ENCODE data around the gene ZNF71. TPM values are rescaled to one million over a fixed set of nuclear protein-coding genes. Genes with fewer than 3 reads are reported as not detected.

ZNF71 gene
- 8.1 and 10.9 TPM in 2 replicates for total RNA-seq

DNA sequence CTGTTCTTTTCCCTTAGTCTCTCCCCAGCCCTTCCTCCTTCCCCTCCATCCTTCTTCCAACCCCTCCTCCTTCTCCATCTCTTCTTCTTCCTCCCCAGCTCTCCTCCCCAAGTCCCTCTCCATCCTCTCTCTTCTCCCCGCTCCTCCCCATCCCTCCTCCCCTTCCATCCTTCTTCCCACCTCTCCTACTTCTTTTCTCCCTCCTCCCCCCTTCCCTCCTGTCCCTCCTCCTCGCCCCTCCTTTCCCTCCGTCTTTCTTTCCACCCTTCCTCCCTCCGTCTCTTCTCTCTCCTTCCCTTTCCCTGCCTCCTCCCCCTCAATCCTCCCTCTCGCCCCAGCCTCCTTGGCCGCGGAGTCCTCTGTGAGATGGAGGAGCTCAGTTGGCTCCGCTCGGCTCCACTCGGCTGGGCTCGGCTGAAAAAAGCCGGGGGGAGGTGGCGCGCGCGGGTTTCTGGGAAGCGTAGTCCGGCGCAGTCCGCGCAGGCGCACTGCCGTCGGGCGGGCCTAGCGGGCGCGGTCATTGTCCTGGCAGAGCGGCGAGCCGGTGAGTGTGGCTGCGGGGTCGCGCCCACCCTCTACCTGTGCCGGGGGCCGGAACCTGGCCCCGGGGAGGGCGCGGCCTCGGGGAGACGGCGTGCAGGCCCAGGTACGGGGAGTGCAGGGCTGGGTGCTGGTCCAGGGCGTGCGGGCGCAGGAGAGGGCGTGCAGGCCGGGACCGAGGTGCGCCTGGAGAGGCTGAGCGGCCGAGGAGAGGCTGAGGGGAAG, at the start of gene ZNF71:
TSS of gene ZNF71 (plus strand) at position 520 of the 765 bp plus-strand sequence. CDS start 6,257 bp downstream, outside the sequence.

DNA sequence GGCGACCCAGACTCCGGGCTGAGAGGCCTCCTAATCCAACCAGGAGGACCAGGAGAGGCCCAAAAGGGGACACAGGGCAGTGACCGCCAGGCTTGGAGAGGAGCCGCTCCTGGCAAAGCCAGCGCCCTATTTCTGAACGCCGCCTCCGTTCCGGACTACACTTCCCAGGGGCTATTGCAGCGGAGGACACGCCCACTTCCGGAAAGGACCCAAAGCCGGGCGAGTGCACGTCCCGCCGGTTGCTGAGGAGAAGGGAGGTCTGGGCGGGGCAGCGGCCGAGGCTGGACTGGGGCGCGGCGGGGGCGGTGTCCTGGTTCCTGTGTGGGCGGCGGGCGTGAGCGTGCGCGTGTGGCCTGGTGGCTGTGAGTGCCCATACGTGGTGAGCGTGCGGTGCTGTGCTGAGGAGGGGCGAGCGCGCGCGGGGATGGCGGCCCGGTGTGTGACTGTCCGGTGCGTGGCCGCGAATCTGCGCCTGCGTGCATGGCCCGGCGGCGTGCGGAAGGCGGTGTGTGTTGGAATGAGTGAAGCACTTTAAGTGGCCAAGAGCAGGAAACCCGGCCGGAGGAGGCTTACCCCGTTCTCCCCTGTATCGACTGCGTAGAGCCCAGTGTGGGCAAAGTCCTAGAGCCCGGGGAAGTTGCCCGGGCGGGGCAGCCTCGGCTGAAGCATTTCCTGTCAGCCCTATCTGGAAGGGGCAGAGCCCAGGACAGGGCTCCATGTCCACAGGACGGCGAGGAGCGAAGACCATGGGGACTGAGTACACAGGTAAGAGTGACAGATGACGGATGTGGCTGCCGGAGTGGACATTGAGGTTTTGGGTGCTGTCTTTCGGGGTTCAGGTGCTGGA, 27.6 kb upstream of the ZNF71 start, which contains the start of gene ZNF470:
TSS of gene ZNF470 (plus strand) at position 195 of the 847 bp plus-strand sequence. CDS start 2,844 bp downstream, outside the sequence.

DNA sequence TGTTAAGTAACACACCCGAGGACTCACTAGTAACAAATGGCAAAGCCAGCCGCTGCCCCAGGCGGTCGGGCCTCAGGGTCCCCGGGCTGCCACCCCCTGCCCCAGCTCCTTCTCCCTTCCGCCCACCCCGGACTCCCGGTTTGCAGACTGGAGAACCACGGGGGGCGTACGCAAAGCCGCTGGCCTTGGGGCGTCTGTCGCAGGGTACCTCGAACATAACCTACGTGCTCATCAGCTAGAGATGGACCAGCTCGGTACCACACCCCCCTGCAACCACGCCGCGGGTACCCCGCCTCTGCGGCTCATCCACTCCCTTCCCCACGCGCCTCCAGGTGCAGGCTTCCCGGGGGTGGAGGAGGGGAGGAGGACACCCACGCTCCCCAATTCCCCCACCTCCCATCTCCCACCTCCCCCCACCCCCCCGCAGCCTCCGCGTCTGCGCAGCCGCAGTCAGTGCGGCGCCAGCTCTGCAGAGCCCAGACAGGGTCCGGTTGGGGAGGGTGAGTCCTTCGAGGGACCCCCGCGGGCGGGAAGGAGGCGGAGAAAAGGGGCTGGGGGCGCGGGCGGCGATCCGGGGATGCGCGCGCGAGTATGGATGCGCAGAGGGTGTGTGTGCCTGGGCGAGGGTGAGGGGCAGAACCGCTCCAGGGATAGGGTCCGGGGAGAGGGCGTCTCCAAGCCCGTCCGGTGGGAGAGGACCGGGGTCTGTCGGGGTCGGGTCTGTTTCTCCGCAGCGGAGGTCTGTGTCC, 47.8 kb downstream of the ZNF71 start, which contains the start of gene SMIM17:
TSS of gene SMIM17 (plus strand) at position 449 of the 749 bp plus-strand sequence. CDS start 2,509 bp downstream, outside the sequence.

DNA sequence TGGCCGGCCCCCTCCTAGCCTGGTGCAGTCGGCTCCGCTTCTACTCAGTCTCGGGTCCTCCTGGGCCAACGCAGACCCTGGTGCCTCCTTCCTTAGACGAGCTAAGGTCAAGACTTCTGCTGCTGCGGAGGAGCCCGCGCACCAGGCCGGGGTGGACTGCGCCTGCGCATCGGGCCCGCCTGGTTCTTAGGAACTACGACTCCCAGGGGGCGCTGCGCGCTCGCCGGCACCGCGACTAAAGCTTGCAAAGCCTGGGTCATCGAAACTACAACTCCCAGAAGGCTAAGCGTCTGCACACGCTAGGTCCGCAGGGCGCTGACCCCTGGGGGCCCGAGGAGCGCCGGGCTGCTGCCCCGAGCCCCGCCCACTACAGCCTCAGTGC, 76.5 kb downstream of the ZNF71 start, which contains the start of gene ZNF835:
TSS of gene ZNF835 (minus strand) at position 145 of the 382 bp plus-strand sequence. CDS start 6,559 bp downstream, outside the sequence.

Other genes with a start within 250 kb of the ZNF71 start
- 3.1 TPM in 2 replicates for gene ZNF582, start 201.8 kb upstream of the ZNF71 start, total RNA-seq
- 3.9 and 4.7 TPM in 2 replicates for gene ZNF583, start 191.0 kb upstream of the ZNF71 start, total RNA-seq
- gene ZNF667, start 118.0 kb upstream of the ZNF71 start, total RNA-seq = 7.8 and 12.9 TPM in 2 replicates
- gene ZNF471, start 87.4 kb upstream of the ZNF71 start, total RNA-seq = 6.7 and 7.1 TPM in 2 replicates
- gene ZFP28, start 56.4 kb upstream of the ZNF71 start, total RNA-seq = 9.2 and 10.2 TPM in 2 replicates
- 8.5 and 9.5 TPM in 2 replicates for gene ZNF470, start 27.8 kb upstream of the ZNF71 start, total RNA-seq
- gene SMIM17, start 47.9 kb downstream of the ZNF71 start, total RNA-seq = 0.13 TPM in 1 of 2 replicates, not detected in the other
- 0.65 and 1.3 TPM in 2 replicates for gene ZNF835, start 76.5 kb downstream of the ZNF71 start, total RNA-seq
- 3.5 and 4.6 TPM in 2 replicates for gene PEG3, start 245.4 kb downstream of the ZNF71 start, total RNA-seq
- not detected in 2 replicates for gene ZIM2, start 245.4 kb downstream of the ZNF71 start, total RNA-seq

All from smooth muscle cell of the pulmonary artery (primary cell).